Rectal smooth muscle tissue (tissue), 1 donor: ENCODE results near the gene NOBOX.
"Not testable (repeated sequence)": the region's sequence is repeated elsewhere in the genome, so short reads cannot be mapped to it uniquely, and the experiment has no call there.

Source experiments
- H3K27ac ChIP-seq: one replicate; pipeline ENCODE4 v1.7.0; 2013; ENCODE audit warnings: low read depth, low read length, inconsistent platforms
- H3K27me3 ChIP-seq: one replicate; pipeline ENCODE4 v1.7.0; 2013; ENCODE audit warnings: low read length; ENCODE audit not compliant: control insufficient read depth, insufficient read depth
- H3K36me3 ChIP-seq: one replicate; pipeline ENCODE4 v1.7.0; 2013; ENCODE audit warnings: low read length; ENCODE audit not compliant: control insufficient read depth, insufficient read depth
- H3K4me1 ChIP-seq: one replicate; pipeline ENCODE4 v1.7.0; 2013; ENCODE audit warnings: low read length; ENCODE audit not compliant: control insufficient read depth, insufficient read depth
- H3K4me3 ChIP-seq: one replicate; pipeline ENCODE4 v1.7.0; 2013; ENCODE audit warnings: low read length
- H3K9ac ChIP-seq: one replicate; pipeline ENCODE4 v1.7.0; 2013; ENCODE audit warnings: low read length

NOBOX gene

GRCh38 chr7:144351667-144352066 is 51.8 kb downstream of the NOBOX start:
- not testable (repeated sequence) for H3K9ac ChIP-seq, H3K4me3 ChIP-seq, H3K4me1 ChIP-seq

DNA sequence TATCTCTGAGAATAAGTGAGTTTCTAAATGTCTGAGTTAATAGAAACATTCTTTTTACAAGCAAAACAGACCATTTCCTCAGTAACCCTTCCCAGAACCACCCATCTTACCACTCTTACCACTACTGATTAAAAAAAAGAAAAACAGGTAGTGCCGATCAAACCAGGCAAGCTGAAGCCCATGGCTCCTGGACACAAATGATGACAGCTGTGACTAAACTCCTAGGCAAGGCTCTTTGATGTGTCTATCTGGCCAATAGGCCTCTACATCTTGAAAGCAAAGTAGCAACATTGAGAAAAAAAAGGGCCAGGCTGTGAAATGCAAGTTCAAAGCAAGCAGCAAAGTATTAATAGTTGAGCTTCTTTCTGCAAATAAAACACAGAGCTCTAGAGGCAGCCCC is 54.9 kb downstream of the NOBOX start:
- not testable (repeated sequence) for H3K27ac ChIP-seq, H3K4me1 ChIP-seq, H3K36me3 ChIP-seq, H3K27me3 ChIP-seq, H3K9ac ChIP-seq, H3K4me3 ChIP-seq

More at GRCh38 chr7:144351667-144352066, 51.8 kb downstream of the NOBOX start:
- not testable (repeated sequence) for H3K36me3 ChIP-seq, H3K27ac ChIP-seq, H3K27me3 ChIP-seq
